Measurements from ENCODE around the gene CHRM1. TPM values are rescaled to one million over a fixed set of nuclear protein-coding genes. Genes with fewer than 3 reads are reported as not detected.

The CHRM1 gene
- polyA plus RNA-seq, 2 of the 4 experiments (the other 2 are of a cell fraction) = not detected

DNA sequence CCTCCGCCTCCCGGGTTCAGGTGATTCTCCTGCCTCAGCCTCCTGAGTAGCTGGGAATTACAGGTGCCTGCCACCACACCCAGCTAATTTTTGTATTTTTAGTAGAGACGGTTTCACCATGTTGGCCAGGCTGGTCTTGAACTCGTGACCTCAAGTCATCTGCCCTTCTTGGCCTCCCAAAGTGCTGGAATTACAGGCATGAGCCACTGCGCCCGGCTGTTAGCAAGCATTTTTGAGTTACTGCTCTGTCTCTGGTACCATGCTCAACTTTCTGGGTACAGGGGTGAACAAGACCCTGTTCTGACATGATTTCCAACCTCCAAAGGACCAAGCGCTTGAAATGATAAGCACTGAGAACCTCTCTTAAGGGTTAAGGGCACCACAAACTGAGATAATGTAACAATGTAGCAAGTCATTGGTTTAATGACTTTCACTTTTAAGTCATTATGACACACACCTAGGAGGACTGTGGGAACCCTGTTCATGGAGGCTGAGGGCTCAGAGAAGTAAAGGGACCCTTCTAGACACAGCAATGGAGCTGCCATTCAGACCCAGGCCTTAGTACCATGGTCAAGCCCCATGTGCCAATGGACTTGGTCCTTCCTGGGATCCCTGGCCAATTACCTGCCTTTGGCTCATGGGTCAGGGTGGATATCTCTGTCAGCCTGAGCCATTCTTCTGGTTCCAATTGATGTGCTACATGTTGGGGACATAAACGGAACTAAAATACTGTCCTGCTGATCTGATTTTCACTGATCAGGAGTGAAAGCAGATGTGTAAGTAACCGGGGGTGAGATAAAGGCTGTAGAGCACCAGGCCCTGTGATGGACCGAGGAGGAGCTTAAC, 28.9 kb downstream of the CHRM1 start:
- H3K4me1 ChIP-seq = peaks cover 28% of the 10 kb centered on the region
- TF ChIP-seq SREBF2 (IDR thresholded peaks at IDR 0.05) (no peak), POLR2AphosphoS2 (conservative IDR thresholded peaks at IDR 0.05; ENCODE audit: low read length) (no peak), TP53 (CRISPR knock-in tag; IDR thresholded peaks at IDR 0.05) (no peak), EP300 (IDR thresholded peaks at IDR 0.05) (no peak)
- TF ChIP-seq, protein P1, sequence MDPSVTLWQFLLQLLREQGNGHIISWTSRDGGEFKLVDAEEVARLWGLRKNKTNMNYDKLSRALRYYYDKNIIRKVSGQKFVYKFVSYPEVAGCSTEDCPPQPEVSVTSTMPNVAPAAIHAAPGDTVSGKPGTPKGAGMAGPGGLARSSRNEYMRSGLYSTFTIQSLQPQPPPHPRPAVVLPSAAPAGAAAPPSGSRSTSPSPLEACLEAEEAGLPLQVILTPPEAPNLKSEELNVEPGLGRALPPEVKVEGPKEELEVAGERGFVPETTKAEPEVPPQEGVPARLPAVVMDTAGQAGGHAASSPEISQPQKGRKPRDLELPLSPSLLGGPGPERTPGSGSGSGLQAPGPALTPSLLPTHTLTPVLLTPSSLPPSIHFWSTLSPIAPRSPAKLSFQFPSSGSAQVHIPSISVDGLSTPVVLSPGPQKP (IDR thresholded peaks at IDR 0.05; ENCODE audit: low read depth, low read length) = no peak
- FAIRE-seq (no peak), DNase-seq (ENCODE audit: low read depth in 1 of 2, low spot score in 1 of 2) (no peak), ATAC-seq (peak in 1 of 2 experiments; percentile 7; a peak in 1 of 6 replicates)
- 88% methylated on average over 10 of the region's 10 CpGs for WGBS (ENCODE audit: missing lambda C conversion rate)
- ChIA-PET CTCF (interaction anchor here (1.0 to 7.8 kb wide), 4 partner anchors 11 to 143 kb away, joined by 3 to 59 read pairs (median 6); no protein-coding TSS in a partner anchor), POLR2A (interaction anchor here (1.4 kb wide), 1 partner anchor 8 kb away, joined by 3 read pairs; no protein-coding TSS in a partner anchor)
- H3K27ac ChIP-seq = no peak overlapping the region
- no peaks in the 10 kb centered on the region for H3K9me3 ChIP-seq
- no peak overlapping the region for H3K4me2 ChIP-seq
- no peak overlapping the region for H3K4me3 ChIP-seq

DNA sequence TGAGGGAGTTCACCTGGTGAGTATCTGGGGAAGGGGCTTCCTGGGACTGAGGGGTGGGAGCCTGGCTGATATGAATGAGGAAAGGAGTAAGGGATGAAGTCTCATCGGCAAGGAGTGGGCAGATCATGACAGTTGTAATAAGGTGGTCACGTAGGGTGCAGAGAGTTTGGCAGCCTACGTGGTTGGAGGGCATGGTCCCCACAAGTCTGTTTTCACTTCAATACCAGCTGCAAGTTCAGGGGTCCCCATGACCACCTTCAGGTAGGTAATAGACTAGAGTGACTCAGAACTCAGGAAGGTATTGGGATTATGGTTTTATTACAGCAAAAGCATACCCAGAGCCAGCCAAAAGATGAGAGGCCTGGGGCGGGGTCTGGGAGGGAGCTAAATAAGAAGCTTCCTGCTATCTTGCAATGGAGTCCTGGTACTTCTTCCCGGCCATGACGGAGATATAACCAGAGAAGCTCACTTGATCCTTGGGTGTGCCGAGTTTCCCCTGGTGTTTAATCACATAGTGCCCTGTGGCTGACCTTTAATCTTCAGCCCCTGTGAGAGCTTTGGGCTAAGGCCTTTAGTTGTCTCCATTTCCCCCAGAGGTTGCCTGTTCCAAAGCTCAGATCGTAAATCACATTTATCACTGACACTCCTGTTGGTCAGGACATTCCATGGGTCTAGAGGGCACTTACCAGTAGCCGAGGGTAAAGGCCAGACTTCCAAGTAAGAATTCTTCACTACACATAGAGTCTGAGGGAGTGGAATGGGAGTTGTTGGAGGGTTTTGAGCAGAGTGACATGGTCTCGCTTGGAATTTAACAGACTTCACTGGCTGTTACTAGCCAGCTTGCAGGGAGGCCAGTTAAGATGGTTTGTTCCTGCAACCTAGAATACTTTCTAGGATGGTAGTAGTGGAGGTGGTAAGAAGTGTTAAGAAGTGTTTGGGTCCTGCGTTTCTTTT, 31.4 kb downstream of the CHRM1 start:
- Histone ChIP-seq H3K27ac (peak overlapping the region in 1 of 2 experiments; percentile 40; a peak in 2 of 6 replicates), H3K4me2 (peak overlapping the region; percentile 95), H3K4me1 (peaks cover 54% of the 10 kb centered on the region), H3K9me3 (no peaks in the 10 kb centered on the region), H3K4me3 (no peak overlapping the region)
- TF ChIP-seq RNF2 (IDR thresholded peaks at IDR 0.05; ENCODE audit: borderline replicate concordance, low read depth) (no peak), FOSL2 (IDR thresholded peaks at IDR 0.05) (no peak), FOSL2 (CRISPR knock-in tag; IDR thresholded peaks at IDR 0.05) (no peak), HOXB5 (CRISPR knock-in tag; IDR thresholded peaks at IDR 0.05) (no peak), RAD21 (conservative IDR thresholded peaks at IDR 0.05 in 1 of 2, IDR thresholded peaks at IDR 0.05 in 1 of 2) (no peak), NFE2L2 (conservative IDR thresholded peaks at IDR 0.05; ENCODE audit: low read length) (no peak), HOXA7 (CRISPR knock-in tag; IDR thresholded peaks at IDR 0.05) (peak; percentile 90), POLR2A (IDR thresholded peaks at IDR 0.05; ENCODE audit: low read length) (0 out of 2 replicates have a peak, but pooled peaks have one; percentile 7), HDAC2 (IDR thresholded peaks at IDR 0.05) (no peak), KDM1A (IDR thresholded peaks at IDR 0.05; ENCODE audit: low read depth) (no peak), CBX2 (IDR thresholded peaks at IDR 0.05; ENCODE audit: borderline replicate concordance, low read depth) (no peak), MAFK (IDR thresholded peaks at IDR 0.05; ENCODE audit: partially characterized antibody) (no peak), HOXB13 (CRISPR knock-in tag; IDR thresholded peaks at IDR 0.05; ENCODE audit: low read depth) (no peak), EP300 (IDR thresholded peaks at IDR 0.05) (no peak), FOSB (CRISPR knock-in tag; IDR thresholded peaks at IDR 0.05) (peak; percentile 78), JUN (IDR thresholded peaks at IDR 0.05) (peak in 1 of 2 experiments; percentile 51; a peak in 3 of 5 replicates), CBX8 (IDR thresholded peaks at IDR 0.05) (no peak), TFCP2L1 (CRISPR knock-in tag; IDR thresholded peaks at IDR 0.05) (peak; percentile 55; the same call in 1 of the 2 replicates), RARB (CRISPR knock-in tag; IDR thresholded peaks at IDR 0.05) (peak; percentile 72), POLR2AphosphoS2 (conservative IDR thresholded peaks at IDR 0.05; ENCODE audit: low read length) (peak; percentile 92), EHF (CRISPR knock-in tag; IDR thresholded peaks at IDR 0.05) (no peak)
- TF ChIP-seq, protein P2, sequence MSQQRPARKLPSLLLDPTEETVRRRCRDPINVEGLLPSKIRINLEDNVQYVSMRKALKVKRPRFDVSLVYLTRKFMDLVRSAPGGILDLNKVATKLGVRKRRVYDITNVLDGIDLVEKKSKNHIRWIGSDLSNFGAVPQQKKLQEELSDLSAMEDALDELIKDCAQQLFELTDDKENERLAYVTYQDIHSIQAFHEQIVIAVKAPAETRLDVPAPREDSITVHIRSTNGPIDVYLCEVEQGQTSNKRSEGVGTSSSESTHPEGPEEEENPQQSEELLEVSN (IDR thresholded peaks at IDR 0.05; ENCODE audit: borderline replicate concordance, low read depth) = no peak
- TF ChIP-seq, protein P3, sequence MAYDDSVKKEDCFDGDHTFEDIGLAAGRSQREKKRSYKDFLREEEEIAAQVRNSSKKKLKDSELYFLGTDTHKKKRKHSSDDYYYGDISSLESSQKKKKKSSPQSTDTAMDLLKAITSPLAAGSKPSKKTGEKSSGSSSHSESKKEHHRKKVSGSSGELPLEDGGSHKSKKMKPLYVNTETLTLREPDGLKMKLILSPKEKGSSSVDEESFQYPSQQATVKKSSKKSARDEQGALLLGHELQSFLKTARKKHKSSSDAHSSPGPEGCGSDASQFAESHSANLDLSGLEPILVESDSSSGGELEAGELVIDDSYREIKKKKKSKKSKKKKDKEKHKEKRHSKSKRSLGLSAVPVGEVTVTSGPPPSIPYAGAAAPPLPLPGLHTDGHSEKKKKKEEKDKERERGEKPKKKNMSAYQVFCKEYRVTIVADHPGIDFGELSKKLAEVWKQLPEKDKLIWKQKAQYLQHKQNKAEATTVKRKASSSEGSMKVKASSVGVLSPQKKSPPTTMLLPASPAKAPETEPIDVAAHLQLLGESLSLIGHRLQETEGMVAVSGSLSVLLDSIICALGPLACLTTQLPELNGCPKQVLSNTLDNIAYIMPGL (CRISPR knock-in tag; IDR thresholded peaks at IDR 0.05; ENCODE audit: borderline replicate concordance) = no peak
- TF ChIP-seq, protein P4, sequence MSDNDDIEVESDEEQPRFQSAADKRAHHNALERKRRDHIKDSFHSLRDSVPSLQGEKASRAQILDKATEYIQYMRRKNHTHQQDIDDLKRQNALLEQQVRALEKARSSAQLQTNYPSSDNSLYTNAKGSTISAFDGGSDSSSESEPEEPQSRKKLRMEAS (IDR thresholded peaks at IDR 0.05) = no peak
- TF ChIP-seq, protein P5, sequence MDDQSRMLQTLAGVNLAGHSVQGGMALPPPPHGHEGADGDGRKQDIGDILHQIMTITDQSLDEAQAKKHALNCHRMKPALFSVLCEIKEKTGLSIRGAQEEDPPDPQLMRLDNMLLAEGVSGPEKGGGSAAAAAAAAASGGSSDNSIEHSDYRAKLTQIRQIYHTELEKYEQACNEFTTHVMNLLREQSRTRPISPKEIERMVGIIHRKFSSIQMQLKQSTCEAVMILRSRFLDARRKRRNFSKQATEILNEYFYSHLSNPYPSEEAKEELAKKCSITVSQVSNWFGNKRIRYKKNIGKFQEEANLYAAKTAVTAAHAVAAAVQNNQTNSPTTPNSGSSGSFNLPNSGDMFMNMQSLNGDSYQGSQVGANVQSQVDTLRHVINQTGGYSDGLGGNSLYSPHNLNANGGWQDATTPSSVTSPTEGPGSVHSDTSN (IDR thresholded peaks at IDR 0.05) = 0 out of 2 replicates have a peak, but pooled peaks have one; percentile 53
- TF ChIP-seq, protein P6, sequence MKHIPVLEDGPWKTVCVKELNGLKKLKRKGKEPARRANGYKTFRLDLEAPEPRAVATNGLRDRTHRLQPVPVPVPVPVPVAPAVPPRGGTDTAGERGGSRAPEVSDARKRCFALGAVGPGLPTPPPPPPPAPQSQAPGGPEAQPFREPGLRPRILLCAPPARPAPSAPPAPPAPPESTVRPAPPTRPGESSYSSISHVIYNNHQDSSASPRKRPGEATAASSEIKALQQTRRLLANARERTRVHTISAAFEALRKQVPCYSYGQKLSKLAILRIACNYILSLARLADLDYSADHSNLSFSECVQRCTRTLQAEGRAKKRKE (CRISPR knock-in tag; IDR thresholded peaks at IDR 0.05; ENCODE audit: low read depth) = 0 out of 2 replicates have a peak, but pooled peaks have one; percentile 17
- ChIA-PET POLR2A (interaction anchor here (0.6 to 1.7 kb wide), 5 partner anchors 8 to 48 kb away, joined by 3 to 16 read pairs (median 5); partner anchors contain the start of gene SLC3A2), CTCF (interaction anchor here (1.0 to 1.7 kb wide), 3 partner anchors 9 to 16 kb away, joined by 3 to 8 read pairs (median 7); partner anchors contain the start of gene SLC3A2)
- peak; percentile 57 to 60 for ATAC-seq
- peak; percentile 26 to 71 for DNase-seq (ENCODE audit: low read depth in 1 of 2, low spot score in 1 of 2)
- 64% methylated on average over 11 of the region's 11 CpGs for WGBS (ENCODE audit: missing lambda C conversion rate)
- no peak for FAIRE-seq
